ENCODE data around the gene BATF. TPM values are rescaled to one million over a fixed set of nuclear protein-coding genes. Genes with fewer than 3 reads are reported as not detected.

BATF gene
- total and polyA plus RNA-seq, 4 experiments from 2014 or later: 17.1 to 53.8 (median 33.6) TPM

DNA sequence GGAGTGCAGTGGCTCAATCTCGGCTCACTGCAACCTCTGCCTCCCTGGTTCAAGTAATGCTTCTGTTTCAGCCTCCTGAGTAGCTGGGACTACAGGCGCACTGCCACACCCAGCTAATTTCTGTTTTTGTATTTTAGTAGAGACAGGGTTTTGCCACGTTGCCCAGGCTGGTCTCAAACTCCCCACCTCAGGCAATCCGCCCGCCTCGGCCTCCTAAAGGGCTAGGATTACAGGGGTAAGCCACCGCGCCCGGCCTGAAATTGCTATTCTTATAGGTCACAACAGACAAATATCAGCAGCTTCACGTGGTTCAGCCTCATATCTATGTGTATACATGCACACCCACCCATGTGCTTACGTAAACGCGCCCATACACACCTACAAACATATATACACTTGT, 23.6 kb downstream of the BATF start:
- ChIA-PET CTCF (ENCODE audit: partially characterized antibody) (interaction anchor here (9.2 to 12.3 kb wide), 2 partner anchors 16 to 18 kb away, joined by 74 to 118 read pairs; no protein-coding TSS in a partner anchor), POLR2A (ENCODE audit: partially characterized antibody) (interaction anchor here (1.2 to 11.4 kb wide), 2 partner anchors 15 to 22 kb away, joined by 4 to 292 read pairs; partner anchors contain the start of gene BATF)
- H3K27ac Mint-ChIP-seq: peak overlapping the region in 6 of 7 donors; percentile 21 to 79 (median 64)
- H3K4me1 Mint-ChIP-seq: peaks cover 36 to 74% (median 60%) of the 10 kb centered on the region in 4 donors
- no peaks in the 10 kb centered on the region for H3K27me3 Mint-ChIP-seq
- H3K9me3 ChIP-seq (ENCODE audit: control insufficient read depth in 1 of 2, low read length in 2 of 2): no peaks in the 10 kb centered on the region
- H3K4me3 Mint-ChIP-seq: peak overlapping the region in 2 of 8 donors; percentile 15 to 43
- no peak overlapping the region for H3K4me3 ChIP-seq (ENCODE audit: low read length in 2 of 2)
- no peaks in the 10 kb centered on the region for H3K27me3 ChIP-seq (ENCODE audit: insufficient read depth, low read length)
- H3K36me3 ChIP-seq (ENCODE audit: insufficient read depth, low read length): peaks cover 19% of the 10 kb centered on the region
- no peak overlapping the region for H3K27ac ChIP-seq (ENCODE audit: low read depth, low read length)
- peaks cover 56% of the 10 kb centered on the region for H3K4me1 ChIP-seq (ENCODE audit: insufficient read depth, low read length)
- intact Hi-C loops (cut with micrococcal nuclease): no loop called here
- H3K9me3 Mint-ChIP-seq: no peaks in the 10 kb centered on the region
- no peak for DNase-seq
- H3K36me3 Mint-ChIP-seq: peaks cover 15 to 30% of the 10 kb centered on the region in 2 donors

DNA sequence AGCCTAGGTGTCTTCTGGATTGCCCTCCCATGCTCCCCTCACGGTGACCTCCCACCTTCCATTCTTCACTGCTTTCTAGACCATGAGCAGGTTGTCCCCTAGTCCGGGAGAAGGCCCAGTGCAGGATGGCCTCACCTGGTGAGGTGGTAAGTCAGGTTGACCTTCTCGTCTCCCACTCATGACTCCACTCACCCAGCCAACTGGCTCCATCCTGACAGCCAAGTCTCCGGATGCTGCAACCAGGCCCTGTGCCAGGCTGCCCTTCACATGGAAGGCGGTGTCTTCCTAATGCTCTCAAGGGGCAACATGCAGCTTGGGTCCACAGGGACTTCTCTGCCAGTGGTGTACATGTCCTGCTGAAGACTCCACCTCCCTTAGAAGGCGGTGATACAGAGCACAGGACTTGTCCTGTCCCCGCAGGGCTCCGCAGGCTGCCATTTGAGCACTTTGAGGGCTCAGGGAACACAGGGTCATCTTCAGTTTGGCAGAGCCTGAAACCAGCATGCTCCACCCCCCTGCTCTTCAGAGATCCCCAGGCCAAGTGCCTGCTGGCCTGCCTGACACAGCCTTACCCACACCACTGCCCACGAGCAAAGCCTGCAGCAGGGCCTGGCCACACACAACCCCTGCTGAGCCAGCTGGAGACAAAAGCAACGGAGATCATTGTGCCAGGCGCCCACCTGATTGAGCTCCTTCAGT, 25.4 kb downstream of the BATF start:
- Histone ChIP-seq H3K36me3 (ENCODE audit: insufficient read depth, low read length) (peaks cover 19% of the 10 kb centered on the region), H3K4me1 (ENCODE audit: insufficient read depth, low read length) (peaks cover 45% of the 10 kb centered on the region), H3K4me3 (ENCODE audit: low read length in 2 of 2) (no peak overlapping the region), H3K27me3 (ENCODE audit: insufficient read depth, low read length) (no peaks in the 10 kb centered on the region), H3K27ac (ENCODE audit: low read depth, low read length) (no peak overlapping the region), H3K9me3 (ENCODE audit: control insufficient read depth in 1 of 2, low read length in 2 of 2) (no peaks in the 10 kb centered on the region)
- DNase-seq: no peak
- ChIA-PET CTCF (ENCODE audit: partially characterized antibody) (interaction anchor here (1.0 to 12.3 kb wide), 4 partner anchors 14 to 244 kb away, joined by 3 to 118 read pairs (median 4); no protein-coding TSS in a partner anchor), POLR2A (ENCODE audit: partially characterized antibody) (interaction anchor here (1.0 to 11.4 kb wide), 2 partner anchors 9 to 24 kb away, joined by 7 to 292 read pairs; partner anchors contain the start of gene BATF)
- Mint-ChIP-seq H3K9me3 (no peaks in the 10 kb centered on the region), H3K4me3 (no peak overlapping the region), H3K27me3 (no peaks in the 10 kb centered on the region), H3K36me3 (peaks cover 15 to 29% of the 10 kb centered on the region in 2 donors), H3K27ac (peak overlapping the region in 6 of 7 donors; percentile 53 to 89 (median 83)), H3K4me1 (peaks cover 26 to 64% (median 52%) of the 10 kb centered on the region in 4 donors)
- intact Hi-C loops (cut with micrococcal nuclease): no loop called here

- Histone ChIP-seq H3K36me3 (ENCODE audit: insufficient read depth, low read length) (peaks cover 19% of the 10 kb centered on the region), H3K4me3 (ENCODE audit: low read length in 2 of 2) (no peak overlapping the region), H3K4me1 (ENCODE audit: insufficient read depth, low read length) (peaks cover 37% of the 10 kb centered on the region), H3K9me3 (ENCODE audit: control insufficient read depth in 1 of 2, low read length in 2 of 2) (no peaks in the 10 kb centered on the region), H3K27me3 (ENCODE audit: insufficient read depth, low read length) (no peaks in the 10 kb centered on the region), H3K27ac (ENCODE audit: low read depth, low read length) (no peak overlapping the region)
- CTCF ChIA-PET (ENCODE audit: partially characterized antibody): interaction anchor here (1.0 to 12.3 kb wide), 6 partner anchors 13 to 244 kb away, joined by 3 to 118 read pairs (median 6); no protein-coding TSS in a partner anchor
- Mint-ChIP-seq H3K4me3 (no peak overlapping the region), H3K36me3 (peaks cover 15 to 27% of the 10 kb centered on the region in 2 donors), H3K27me3 (no peaks in the 10 kb centered on the region), H3K9me3 (no peaks in the 10 kb centered on the region), H3K4me1 (peaks cover 22 to 57% (median 45%) of the 10 kb centered on the region in 4 donors), H3K27ac (peak overlapping the region in 4 of 7 donors; percentile 69 to 87 (median 81))
- intact Hi-C loops (cut with micrococcal nuclease): no loop called here
- POLR2A ChIA-PET (ENCODE audit: partially characterized antibody): interaction anchor here (1.4 to 2.2 kb wide), 3 partner anchors 9 to 33 kb away, joined by 4 to 8 read pairs (median 5); no protein-coding TSS in a partner anchor
- DNase-seq: no peak
Observed at GRCh38 chr14:75548544-75548943, 26.3 kb downstream of the BATF start.

DNA sequence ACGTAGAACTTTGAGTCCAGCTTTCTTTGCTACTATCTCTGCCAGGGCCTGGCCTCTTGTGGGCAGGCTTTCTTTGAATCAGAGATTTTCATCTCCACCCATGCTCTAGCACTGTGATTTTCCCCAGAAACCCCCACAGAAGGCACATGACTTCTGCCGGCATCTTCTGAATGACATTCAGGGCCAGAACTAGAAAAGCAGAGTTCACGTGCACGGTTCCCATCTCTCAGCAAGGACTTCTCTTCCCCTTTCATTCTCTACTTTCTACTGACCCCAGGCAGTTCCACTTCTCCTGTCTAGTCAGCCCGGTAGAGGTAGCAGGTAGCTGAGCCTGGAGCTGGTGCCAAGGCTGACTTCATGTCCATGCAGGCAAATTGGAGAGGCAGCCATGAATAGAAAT, 26.9 kb downstream of the BATF start:
- Mint-ChIP-seq H3K4me1 (peaks cover 21 to 57% (median 42%) of the 10 kb centered on the region in 4 donors), H3K27ac (peak overlapping the region in 6 of 7 donors; percentile 69 to 87 (median 80)), H3K36me3 (peaks cover 15 to 27% of the 10 kb centered on the region in 2 donors), H3K27me3 (no peaks in the 10 kb centered on the region), H3K9me3 (no peaks in the 10 kb centered on the region), H3K4me3 (peak overlapping the region in 6 of 8 donors; percentile 0 to 62 (median 36))
- Histone ChIP-seq H3K27me3 (ENCODE audit: insufficient read depth, low read length) (no peaks in the 10 kb centered on the region), H3K4me3 (ENCODE audit: low read length in 2 of 2) (no peak overlapping the region), H3K36me3 (ENCODE audit: insufficient read depth, low read length) (peaks cover 19% of the 10 kb centered on the region), H3K4me1 (ENCODE audit: insufficient read depth, low read length) (peaks cover 31% of the 10 kb centered on the region), H3K27ac (ENCODE audit: low read depth, low read length) (peak overlapping the region; percentile 1), H3K9me3 (ENCODE audit: control insufficient read depth in 1 of 2, low read length in 2 of 2) (no peaks in the 10 kb centered on the region)
- ChIA-PET POLR2A (ENCODE audit: partially characterized antibody) (interaction anchor here (1.4 to 2.2 kb wide), 3 partner anchors 10 to 34 kb away, joined by 4 to 8 read pairs (median 5); no protein-coding TSS in a partner anchor), CTCF (ENCODE audit: partially characterized antibody) (interaction anchor here (1.0 to 12.3 kb wide), 5 partner anchors 13 to 60 kb away, joined by 3 to 118 read pairs (median 7); no protein-coding TSS in a partner anchor)
- intact Hi-C loops (cut with micrococcal nuclease): no loop called here
- no peak for DNase-seq

DNA sequence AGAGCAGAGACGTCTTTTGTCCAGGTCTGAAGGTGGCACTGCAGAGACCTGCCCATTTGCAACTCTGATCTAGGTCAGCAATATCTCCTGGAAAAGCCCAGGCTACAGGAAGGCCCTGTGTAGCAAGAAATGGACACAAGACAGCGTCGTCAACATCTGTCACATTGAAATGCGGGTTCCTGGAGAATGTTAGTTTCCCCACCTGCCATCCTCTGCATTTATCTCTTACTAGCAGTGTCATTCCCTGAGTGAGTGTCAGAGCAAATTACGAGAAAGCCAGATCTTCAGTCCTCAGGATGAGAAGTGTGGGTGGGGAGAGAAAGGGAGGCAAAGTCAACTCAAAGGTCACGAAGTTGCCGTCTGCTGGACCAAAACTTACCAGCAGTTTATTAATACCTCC, 28.8 kb downstream of the BATF start:
- no peak overlapping the region for H3K27ac ChIP-seq (ENCODE audit: low read depth, low read length)
- peaks cover 17 to 41% (median 34%) of the 10 kb centered on the region in 4 donors for H3K4me1 Mint-ChIP-seq

DNA sequence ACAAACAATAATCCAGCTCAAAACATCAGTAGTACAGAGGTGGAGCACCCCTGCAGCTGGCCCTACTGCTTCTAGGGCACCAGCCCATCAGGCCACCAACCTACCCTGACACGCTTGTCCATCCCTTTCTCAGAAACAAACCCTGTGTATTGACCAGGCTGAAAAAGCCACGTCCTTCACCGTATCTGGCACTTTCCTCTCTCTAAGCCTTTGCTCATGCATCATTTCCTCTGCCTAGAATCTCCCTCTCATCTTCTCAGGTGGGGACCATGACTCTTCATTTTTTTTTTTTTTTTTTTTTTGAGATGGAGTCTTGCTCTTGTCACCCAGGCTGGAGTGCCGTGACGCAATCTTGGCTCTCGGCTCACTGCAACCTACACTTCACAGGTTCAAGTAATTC, 30.9 kb downstream of the BATF start:
- Histone ChIP-seq H3K27ac (ENCODE audit: low read depth, low read length) (no peak overlapping the region), H3K4me3 (ENCODE audit: low read length in 2 of 2) (no peak overlapping the region), H3K9me3 (ENCODE audit: control insufficient read depth in 1 of 2, low read length in 2 of 2) (no peaks in the 10 kb centered on the region), H3K4me1 (ENCODE audit: insufficient read depth, low read length) (peaks cover 22% of the 10 kb centered on the region), H3K36me3 (ENCODE audit: insufficient read depth, low read length) (no peaks in the 10 kb centered on the region), H3K27me3 (ENCODE audit: insufficient read depth, low read length) (no peaks in the 10 kb centered on the region)
- POLR2A ChIA-PET (ENCODE audit: partially characterized antibody): interaction anchor here (0.7 to 1.8 kb wide), 3 partner anchors 10 to 32 kb away, joined by 3 to 6 read pairs (median 3); no protein-coding TSS in a partner anchor
- Mint-ChIP-seq H3K9me3 (no peaks in the 10 kb centered on the region), H3K36me3 (peaks cover 5% of the 10 kb centered on the region in 2 donors), H3K27me3 (peaks cover 0 to 1% of the 10 kb centered on the region in 2 donors), H3K27ac (no peak overlapping the region), H3K4me3 (no peak overlapping the region), H3K4me1 (peaks cover 18 to 33% (median 26%) of the 10 kb centered on the region in 4 donors)
- CTCF ChIA-PET (ENCODE audit: partially characterized antibody): interaction anchor here (0.7 to 2.9 kb wide), 5 partner anchors 8 to 161 kb away, joined by 3 to 14 read pairs (median 9); no protein-coding TSS in a partner anchor
- intact Hi-C loops (cut with micrococcal nuclease): no loop called here
- no peak for DNase-seq

More for the DNA sequence above, 28.8 kb downstream of the BATF start:
- peaks cover 19% of the 10 kb centered on the region for H3K36me3 ChIP-seq (ENCODE audit: insufficient read depth, low read length)
- no peaks in the 10 kb centered on the region for H3K27me3 ChIP-seq (ENCODE audit: insufficient read depth, low read length)
- no peak overlapping the region for H3K4me3 ChIP-seq (ENCODE audit: low read length in 2 of 2)
- ChIA-PET CTCF (ENCODE audit: partially characterized antibody) (interaction anchor here (2.7 to 2.9 kb wide), 2 partner anchors 10 to 32 kb away, joined by 11 to 14 read pairs; no protein-coding TSS in a partner anchor), POLR2A (ENCODE audit: partially characterized antibody) (interaction anchor here (1.3 kb wide), 1 partner anchor 27 kb away, joined by 4 read pairs; no protein-coding TSS in a partner anchor)
- H3K36me3 Mint-ChIP-seq: peaks cover 15 to 26% of the 10 kb centered on the region in 2 donors
- no peaks in the 10 kb centered on the region for H3K9me3 Mint-ChIP-seq
- peaks cover 22% of the 10 kb centered on the region for H3K4me1 ChIP-seq (ENCODE audit: insufficient read depth, low read length)
- H3K27me3 Mint-ChIP-seq: no peaks in the 10 kb centered on the region
- peak overlapping the region in 5 of 8 donors; percentile 7 to 60 (median 15) for H3K4me3 Mint-ChIP-seq
- intact Hi-C loops (cut with micrococcal nuclease): no loop called here
- H3K27ac Mint-ChIP-seq: peak overlapping the region in 4 of 7 donors; percentile 5 to 64 (median 34)
- DNase-seq: no peak
- H3K9me3 ChIP-seq (ENCODE audit: control insufficient read depth in 1 of 2, low read length in 2 of 2): no peaks in the 10 kb centered on the region

All from CD4-positive, alpha-beta memory T cell (primary cell).